Measurements from ENCODE around the gene KLHL17. TPM values are rescaled to one million over a fixed set of nuclear protein-coding genes. Genes with fewer than 3 reads are reported as not detected.
A peak's percentile ranks its signal among the peaks of the same experiment; 100 is the strongest.

The KLHL17 gene
- total and polyA plus RNA-seq, 4 donors = 2.8 to 40.5 (median 15.0) TPM

- no peaks in the 10 kb centered on the region for H3K9me3 ChIP-seq (ENCODE audit: control insufficient read depth, low read length)
- intact Hi-C loops (cut with DNase I) = no loop called here
- no peaks in the 10 kb centered on the region for H3K4me1 ChIP-seq (ENCODE audit: control insufficient read depth in 1 of 2, insufficient read depth in 2 of 2, low read length in 2 of 2)
- 81 to 84% methylated on average over 3 of the region's 3 CpGs for WGBS, 2 donors
- no peak overlapping the region for H3K4me3 ChIP-seq (ENCODE audit: low read length in 2 of 2)
- no peak overlapping the region for H3K27ac ChIP-seq (ENCODE audit: low read depth in 1 of 2, low read length in 2 of 2)
- DNase-seq = no peak
- ATAC-seq (ENCODE audit: low FRiP score) = no peak
- no peaks in the 10 kb centered on the region for H3K36me3 ChIP-seq (ENCODE audit: control insufficient read depth in 1 of 2, insufficient read depth in 2 of 2, low read length in 1 of 2)
- no peaks in the 10 kb centered on the region for H3K27me3 ChIP-seq (ENCODE audit: control insufficient read depth in 1 of 2, insufficient read depth in 2 of 2, low read length in 1 of 2)
Measured at GRCh38 chr1:997713-997992, 37.3 kb downstream of the KLHL17 start.

- intact Hi-C loops (cut with DNase I) = no loop called here
- ATAC-seq (ENCODE audit: low FRiP score) = no peak
- WGBS, 2 donors = 24 to 34% methylated on average over 63 to 75 of the region's 75 CpGs
- Histone ChIP-seq H3K36me3 (ENCODE audit: control insufficient read depth in 1 of 2, insufficient read depth in 2 of 2, low read length in 1 of 2) (no peaks in the 10 kb centered on the region), H3K4me1 (ENCODE audit: control insufficient read depth in 1 of 2, insufficient read depth in 2 of 2, low read length in 2 of 2) (no peaks in the 10 kb centered on the region), H3K27me3 (ENCODE audit: control insufficient read depth in 1 of 2, insufficient read depth in 2 of 2, low read length in 1 of 2) (no peaks in the 10 kb centered on the region), H3K4me3 (ENCODE audit: low read length in 2 of 2) (peak overlapping the region; percentile 62 to 69), H3K27ac (ENCODE audit: low read depth in 1 of 2, low read length in 2 of 2) (no peak overlapping the region), H3K9me3 (ENCODE audit: control insufficient read depth, low read length) (no peaks in the 10 kb centered on the region)
- DNase-seq = no peak
Measured at GRCh38 chr1:997993-998744, 37.8 kb downstream of the KLHL17 start.

- no peak for DNase-seq
- no peak for ATAC-seq (ENCODE audit: low FRiP score)
- Histone ChIP-seq H3K4me3 (ENCODE audit: low read length in 2 of 2) (peak overlapping the region; percentile 62 to 69), H3K9me3 (ENCODE audit: control insufficient read depth, low read length) (no peaks in the 10 kb centered on the region), H3K27me3 (ENCODE audit: control insufficient read depth in 1 of 2, insufficient read depth in 2 of 2, low read length in 1 of 2) (no peaks in the 10 kb centered on the region), H3K36me3 (ENCODE audit: control insufficient read depth in 1 of 2, insufficient read depth in 2 of 2, low read length in 1 of 2) (no peaks in the 10 kb centered on the region), H3K27ac (ENCODE audit: low read depth in 1 of 2, low read length in 2 of 2) (no peak overlapping the region), H3K4me1 (ENCODE audit: control insufficient read depth in 1 of 2, insufficient read depth in 2 of 2, low read length in 2 of 2) (no peaks in the 10 kb centered on the region)
- 0 to 1% methylated on average over 10 to 27 of the region's 27 CpGs for WGBS, 2 donors
- intact Hi-C loops (cut with DNase I) = no loop called here
Measured at GRCh38 chr1:998745-998994, 38.3 kb downstream of the KLHL17 start.

- 1% methylated on average over 61 to 86 of the region's 86 CpGs for WGBS, 2 donors
- peak; percentile 61 to 79 for DNase-seq
- no peaks in the 10 kb centered on the region for H3K4me1 ChIP-seq (ENCODE audit: control insufficient read depth in 1 of 2, insufficient read depth in 2 of 2, low read length in 2 of 2)
Measured at GRCh38 chr1:998995-999724, 38.8 kb downstream of the KLHL17 start.

GRCh38 chr1:999725-1000356 is 39.5 kb downstream of the KLHL17 start, which contains the start of gene HES4:
HES4 (minus strand) TSS chr1:1000097; CDS start chr1:999973, 124 bp downstream.
- intact Hi-C loops (cut with DNase I) = loop anchor here in 1 of 2 donors (10.0 kb wide), 1 partner anchor 75 kb away; the partner anchor contains the start of gene SAMD11
- peak within 1 kb of the TSS; percentile 62 to 69 for H3K4me3 ChIP-seq (ENCODE audit: low read length in 2 of 2)
- no peaks in the 10 kb centered on the region for H3K27me3 ChIP-seq (ENCODE audit: control insufficient read depth in 1 of 2, insufficient read depth in 2 of 2, low read length in 1 of 2)
- DNase-seq = peak; percentile 93 to 98
- H3K4me1 ChIP-seq (ENCODE audit: control insufficient read depth in 1 of 2, insufficient read depth in 2 of 2, low read length in 2 of 2) = no peaks in the 10 kb centered on the region
- ATAC-seq (ENCODE audit: low FRiP score) = peak; percentile 88
- peak within 1 kb of the TSS; percentile 87 to 95 for H3K27ac ChIP-seq (ENCODE audit: low read depth in 1 of 2, low read length in 2 of 2)
- no peaks in the 10 kb centered on the region for H3K9me3 ChIP-seq (ENCODE audit: control insufficient read depth, low read length)
- WGBS, 2 donors = 0% methylated on average over 45 to 95 of the region's 95 CpGs
- H3K36me3 ChIP-seq (ENCODE audit: control insufficient read depth in 1 of 2, insufficient read depth in 2 of 2, low read length in 1 of 2) = no peaks in the 10 kb centered on the region

More at GRCh38 chr1:998995-999724, 38.8 kb downstream of the KLHL17 start:
- Histone ChIP-seq H3K4me3 (ENCODE audit: low read length in 2 of 2) (peak overlapping the region; percentile 62 to 69), H3K27me3 (ENCODE audit: control insufficient read depth in 1 of 2, insufficient read depth in 2 of 2, low read length in 1 of 2) (no peaks in the 10 kb centered on the region), H3K36me3 (ENCODE audit: control insufficient read depth in 1 of 2, insufficient read depth in 2 of 2, low read length in 1 of 2) (no peaks in the 10 kb centered on the region), H3K9me3 (ENCODE audit: control insufficient read depth, low read length) (no peaks in the 10 kb centered on the region), H3K27ac (ENCODE audit: low read depth in 1 of 2, low read length in 2 of 2) (peak overlapping the region in 1 of 2 donors; percentile 9)
- ATAC-seq (ENCODE audit: low FRiP score) = no peak
- intact Hi-C loops (cut with DNase I) = no loop called here

GRCh38 chr1:1000357-1001056 is 40.1 kb downstream of the KLHL17 start:
- H3K27ac ChIP-seq (ENCODE audit: low read depth in 1 of 2, low read length in 2 of 2) = peak overlapping the region; percentile 87 to 95
- DNase-seq = peak; percentile 80 to 94
- 1% methylated on average over 68 to 75 of the region's 75 CpGs for WGBS, 2 donors
- intact Hi-C loops (cut with DNase I) = loop anchor here in 1 of 2 donors (10.0 kb wide), 1 partner anchor 76 kb away; the partner anchor contains the start of gene SAMD11
- H3K36me3 ChIP-seq (ENCODE audit: control insufficient read depth in 1 of 2, insufficient read depth in 2 of 2, low read length in 1 of 2) = no peaks in the 10 kb centered on the region
- H3K4me3 ChIP-seq (ENCODE audit: low read length in 2 of 2) = peak overlapping the region; percentile 39 to 61
- peak; percentile 84 for ATAC-seq (ENCODE audit: low FRiP score)
- no peaks in the 10 kb centered on the region for H3K27me3 ChIP-seq (ENCODE audit: control insufficient read depth in 1 of 2, insufficient read depth in 2 of 2, low read length in 1 of 2)
- H3K4me1 ChIP-seq (ENCODE audit: control insufficient read depth in 1 of 2, insufficient read depth in 2 of 2, low read length in 2 of 2) = no peaks in the 10 kb centered on the region
- H3K9me3 ChIP-seq (ENCODE audit: control insufficient read depth, low read length) = no peaks in the 10 kb centered on the region

GRCh38 chr1:1001057-1001783 is 40.8 kb downstream of the KLHL17 start:
- Histone ChIP-seq H3K36me3 (ENCODE audit: control insufficient read depth in 1 of 2, insufficient read depth in 2 of 2, low read length in 1 of 2) (no peaks in the 10 kb centered on the region), H3K27ac (ENCODE audit: low read depth in 1 of 2, low read length in 2 of 2) (peak overlapping the region in 1 of 2 donors; percentile 22), H3K4me1 (ENCODE audit: control insufficient read depth in 1 of 2, insufficient read depth in 2 of 2, low read length in 2 of 2) (no peaks in the 10 kb centered on the region), H3K9me3 (ENCODE audit: control insufficient read depth, low read length) (no peaks in the 10 kb centered on the region), H3K4me3 (ENCODE audit: low read length in 2 of 2) (peak overlapping the region; percentile 13 to 19), H3K27me3 (ENCODE audit: control insufficient read depth in 1 of 2, insufficient read depth in 2 of 2, low read length in 1 of 2) (no peaks in the 10 kb centered on the region)
- intact Hi-C loops (cut with DNase I) = loop anchor here in 1 of 2 donors (10.0 kb wide), 1 partner anchor 76 kb away; the partner anchor contains the start of gene SAMD11
- ATAC-seq (ENCODE audit: low FRiP score) = no peak
- 1% methylated on average over 54 to 58 of the region's 58 CpGs for WGBS, 2 donors
- peak in 1 of 2 donors; percentile 50 for DNase-seq
